RPMI8226 (cell line): ENCODE data around the gene C11orf97.
"Not testable (repeated sequence)": the region's sequence is repeated elsewhere in the genome, so short reads cannot be mapped to it uniquely, and the experiment has no call there.

Source experiments
- DNase-seq: peaks from one replicate; pipeline ENCODE4 v3.0.0-alpha.2; 2015

C11orf97 gene, protein sequence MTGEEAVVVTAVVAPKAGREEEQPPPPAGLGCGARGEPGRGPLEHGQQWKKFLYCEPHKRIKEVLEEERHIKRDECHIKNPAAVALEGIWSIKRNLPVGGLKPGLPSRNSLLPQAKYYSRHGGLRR

DNA sequence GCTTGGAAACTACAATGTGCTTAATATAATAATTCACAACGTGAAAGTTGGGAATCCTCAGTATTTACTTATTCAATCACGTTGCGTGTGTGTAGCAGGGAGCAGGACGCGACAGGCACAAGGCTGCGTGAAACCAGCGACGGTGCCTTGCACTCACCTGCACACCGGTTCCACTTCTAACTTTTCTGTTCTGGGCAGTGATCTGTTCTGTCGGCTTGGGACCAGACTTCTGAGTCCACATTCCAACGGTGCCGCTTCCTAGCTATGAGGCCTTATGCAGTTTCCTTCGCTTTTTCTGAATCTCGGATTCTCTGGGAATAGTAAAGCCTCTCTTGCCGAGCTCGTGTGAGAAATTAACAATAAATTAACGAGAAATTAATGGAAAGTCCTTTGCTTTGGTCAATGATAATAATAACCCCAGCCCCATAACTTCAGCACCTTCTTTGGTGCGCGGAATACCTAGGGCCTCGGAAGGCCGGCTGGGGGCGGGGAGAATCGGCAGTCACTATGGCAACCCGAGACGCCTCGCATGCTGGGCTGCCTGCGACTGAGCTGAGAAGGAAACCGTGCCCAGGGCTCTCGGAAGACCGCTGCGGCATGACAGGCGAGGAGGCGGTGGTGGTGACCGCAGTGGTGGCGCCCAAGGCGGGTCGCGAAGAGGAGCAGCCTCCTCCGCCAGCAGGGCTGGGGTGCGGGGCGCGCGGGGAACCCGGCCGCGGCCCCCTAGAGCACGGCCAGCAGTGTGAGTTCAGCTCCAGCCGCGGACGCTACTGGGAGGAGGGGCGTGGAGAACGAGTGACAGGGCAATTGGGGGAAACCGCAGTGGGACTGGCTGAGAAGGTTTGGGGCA is at the start of gene C11orf97:
Gene C11orf97 (plus strand): TSS at position 530 of the 850 bp plus-strand sequence. CDS start 68 bp downstream, at position 598.
- DNase-seq, result peak; percentile 54

DNA sequence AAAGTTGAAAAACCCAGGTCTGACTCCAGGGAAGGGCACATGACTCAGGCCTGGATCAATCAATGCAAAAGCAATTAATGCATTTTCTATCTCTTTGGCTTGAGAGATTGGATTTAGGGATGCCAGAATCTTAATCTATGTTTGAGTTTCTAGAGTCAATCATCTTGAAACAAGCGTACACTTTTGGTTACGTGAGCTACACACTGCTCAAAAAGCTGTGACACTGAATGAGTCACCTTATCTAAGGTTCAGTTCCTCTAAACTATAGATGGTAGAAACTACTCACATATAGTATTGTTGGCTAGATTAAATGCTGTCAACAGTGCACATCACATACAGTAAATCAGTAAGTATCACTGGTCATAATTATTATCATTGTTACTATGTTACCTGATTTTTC is 42.8 kb upstream of the C11orf97 start:
- no peak for DNase-seq

DNA sequence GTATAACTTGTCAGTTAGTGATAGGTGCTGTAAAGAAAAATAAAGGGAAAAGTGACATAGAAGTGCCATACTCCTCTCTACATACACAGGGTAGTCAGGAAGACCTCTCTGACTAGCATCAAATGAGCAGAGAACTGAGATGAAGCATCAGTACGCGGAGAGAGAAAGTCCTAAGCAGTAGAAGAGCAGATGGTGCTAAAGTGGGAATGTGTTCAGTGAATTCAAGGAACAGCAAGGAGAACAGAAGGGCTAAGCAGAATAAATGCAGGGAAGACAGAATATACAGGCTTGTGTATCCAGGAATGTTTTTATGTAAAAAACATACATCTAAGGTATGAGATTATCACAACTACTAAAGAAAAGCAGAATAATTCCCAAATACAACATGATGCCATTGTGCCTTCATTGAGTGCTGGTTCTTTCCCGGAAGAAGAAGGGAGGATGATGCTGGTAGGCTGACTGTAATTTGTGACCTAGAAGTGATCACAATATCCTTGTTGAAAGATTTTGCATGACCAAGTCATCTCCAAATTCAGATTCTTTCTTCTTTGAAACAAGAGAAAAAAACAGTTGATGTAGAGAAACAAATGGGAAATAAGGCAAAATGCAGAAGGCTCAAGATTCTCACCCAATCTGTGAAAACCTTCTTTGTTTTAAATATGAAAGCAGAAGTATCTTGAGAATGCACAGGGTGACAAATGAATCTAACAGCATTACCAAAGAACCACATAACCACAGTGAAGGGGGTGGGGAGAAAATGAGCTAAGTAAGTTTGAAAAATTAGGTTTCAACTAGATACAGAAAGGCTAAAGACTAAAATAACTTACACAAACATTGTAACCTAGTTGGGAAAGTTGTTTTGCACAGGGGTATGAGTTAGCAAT is 39.1 kb upstream of the C11orf97 start:
- peak; percentile 7 for DNase-seq

DNA sequence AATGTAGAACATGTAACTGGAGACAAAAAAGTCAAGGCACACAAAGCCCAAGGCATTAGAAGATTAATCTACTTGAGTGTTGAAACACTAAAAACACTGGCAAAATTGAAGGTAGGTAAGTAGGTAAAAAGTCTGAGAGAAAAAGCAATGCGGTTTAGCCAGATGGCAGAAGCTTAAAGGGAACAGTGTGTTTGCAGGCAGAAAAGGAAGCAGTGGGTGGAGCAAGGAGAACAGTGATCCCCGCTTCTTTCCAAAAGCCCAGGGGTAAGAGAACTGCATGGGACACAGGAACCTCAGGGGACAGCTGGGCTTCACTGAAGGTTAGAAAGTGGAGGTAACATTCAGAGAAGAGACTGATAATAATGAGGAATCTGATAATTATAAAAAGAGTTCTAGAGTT is 34.6 kb upstream of the C11orf97 start:
- no peak for DNase-seq

DNA sequence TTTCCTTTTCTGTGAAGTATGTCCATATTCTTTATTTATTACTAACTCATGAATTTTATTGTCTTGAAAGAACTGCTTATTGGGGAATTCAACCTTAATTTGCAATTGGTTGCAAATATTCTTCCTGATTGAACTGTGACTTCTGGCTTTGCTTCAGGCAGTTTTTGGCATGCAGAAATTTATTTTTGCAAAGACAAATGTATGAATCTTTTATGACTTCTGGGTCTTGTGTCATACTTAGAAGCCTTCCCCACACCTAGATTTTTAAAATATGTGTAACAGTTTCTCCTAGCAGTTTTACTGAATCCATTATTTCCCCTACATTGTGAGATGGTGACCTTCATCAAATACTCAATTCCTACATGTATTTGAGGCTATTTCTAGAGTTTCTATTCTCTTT is 30.9 kb upstream of the C11orf97 start:
- DNase-seq, result no peak

DNA sequence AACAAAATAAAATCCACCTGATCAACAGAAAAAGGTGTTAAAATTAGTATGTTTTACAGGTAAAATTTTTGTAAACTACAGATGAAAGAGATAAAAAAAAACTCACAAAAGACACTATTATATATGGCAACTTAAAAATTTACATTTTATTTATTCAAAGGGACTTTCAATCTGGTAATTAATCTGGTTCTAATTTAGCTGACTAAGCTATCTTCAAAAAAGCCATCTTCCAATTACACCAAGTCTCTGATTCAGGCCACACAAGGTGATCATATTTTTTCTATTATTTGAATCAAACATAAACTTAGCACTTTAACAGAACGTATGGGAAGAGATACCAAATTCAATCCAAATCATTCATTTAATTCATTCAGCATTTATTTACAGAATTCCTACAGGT is 26.2 kb upstream of the C11orf97 start:
- no peak for DNase-seq

DNA sequence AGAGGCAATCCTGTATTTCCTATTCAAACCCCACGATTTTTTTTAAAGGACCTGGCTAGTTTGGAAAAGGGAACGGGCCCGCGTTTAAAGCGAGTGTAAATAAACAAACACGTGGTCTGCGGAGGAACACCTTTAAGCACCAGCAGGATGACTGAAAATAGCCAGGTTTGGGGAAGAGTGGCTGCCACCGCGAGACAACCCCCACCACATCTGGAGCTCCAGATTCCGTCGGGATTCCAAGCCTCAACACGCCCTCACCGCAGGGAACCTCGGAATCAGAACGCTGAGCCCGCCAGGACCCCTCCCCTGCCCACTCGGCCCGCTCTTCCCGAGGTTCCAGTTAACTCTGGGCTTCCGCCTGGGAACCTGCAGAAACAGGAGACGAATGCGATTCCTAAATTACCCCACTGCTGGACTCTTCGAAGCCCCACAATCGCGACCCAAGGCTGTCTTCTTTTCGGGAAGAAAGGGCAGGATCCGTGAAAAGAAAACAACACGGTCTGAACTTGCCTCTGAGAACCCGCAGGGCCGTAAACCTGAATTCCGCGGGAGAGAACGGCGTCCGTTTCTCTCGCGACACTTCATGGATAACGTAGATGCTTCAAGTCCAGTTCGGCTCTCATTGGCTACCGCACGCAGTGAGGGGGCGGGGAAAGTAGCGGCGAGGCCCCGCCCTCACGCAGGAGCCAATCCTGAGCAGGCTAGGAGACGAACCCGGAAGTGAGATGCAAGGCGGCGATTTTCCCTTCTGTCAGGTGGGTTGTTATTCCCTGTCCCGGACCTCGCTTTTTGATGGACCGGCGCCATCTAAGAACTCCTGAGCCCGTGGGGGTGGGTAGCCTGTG is 18.8 kb upstream of the C11orf97 start, which contains the start of the genes ANKRD49 and MRE11:
Gene ANKRD49 (plus strand): TSS at position 704 of the 845 bp plus-strand sequence. CDS start 2,710 bp downstream, outside the sequence.
Gene MRE11 (minus strand): TSS at position 564 of the 845 bp plus-strand sequence. CDS start 1,043 bp downstream, outside the sequence.
- peak; percentile 98 for DNase-seq

DNA sequence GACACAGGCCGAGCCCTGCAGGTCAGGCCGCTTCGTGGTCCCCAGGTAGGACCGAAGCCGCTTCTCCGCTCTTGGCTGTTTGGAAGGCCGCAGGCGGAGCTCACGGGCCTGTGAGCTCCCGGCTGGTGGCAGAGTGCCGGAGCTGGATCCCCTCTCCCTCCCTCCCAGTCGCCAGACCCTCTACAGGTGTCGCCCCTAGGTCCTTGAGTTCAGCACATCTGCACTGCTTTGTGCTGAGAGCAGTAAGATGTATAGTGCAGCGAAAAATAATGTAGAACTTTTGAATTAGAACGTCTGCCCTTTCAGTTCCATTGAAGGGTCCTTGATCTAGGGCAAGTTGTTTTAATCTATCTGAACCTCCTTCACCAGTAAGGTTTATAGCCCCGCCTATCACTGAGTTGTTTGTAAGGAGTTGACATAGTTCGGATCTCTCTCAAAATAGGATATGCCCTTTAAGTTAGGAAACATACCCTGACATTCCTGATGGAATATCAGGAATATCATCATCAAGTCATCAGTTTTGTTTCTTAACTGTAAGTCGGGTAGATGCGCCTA is 18.1 kb upstream of the C11orf97 start:
- no peak for DNase-seq

DNA sequence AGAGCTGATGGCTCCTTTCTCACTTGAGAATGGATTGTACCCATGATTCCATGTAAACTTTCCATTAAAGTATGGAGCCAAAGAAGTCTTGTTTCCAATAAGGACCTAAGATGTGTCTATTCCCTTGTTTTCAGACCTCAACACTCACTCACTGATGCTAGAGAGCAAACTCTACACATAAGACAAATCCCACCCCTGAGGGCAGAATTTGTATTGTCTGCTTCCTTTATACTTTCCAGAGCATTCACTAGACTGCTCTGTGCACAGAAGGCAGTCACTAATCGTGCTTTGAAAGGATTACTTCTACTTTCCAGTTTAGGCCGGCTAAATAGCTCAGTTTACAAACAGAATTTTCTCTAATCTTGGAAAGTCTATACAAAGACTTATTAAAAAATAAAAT is 12.1 kb upstream of the C11orf97 start:
- DNase-seq, result no peak

DNA sequence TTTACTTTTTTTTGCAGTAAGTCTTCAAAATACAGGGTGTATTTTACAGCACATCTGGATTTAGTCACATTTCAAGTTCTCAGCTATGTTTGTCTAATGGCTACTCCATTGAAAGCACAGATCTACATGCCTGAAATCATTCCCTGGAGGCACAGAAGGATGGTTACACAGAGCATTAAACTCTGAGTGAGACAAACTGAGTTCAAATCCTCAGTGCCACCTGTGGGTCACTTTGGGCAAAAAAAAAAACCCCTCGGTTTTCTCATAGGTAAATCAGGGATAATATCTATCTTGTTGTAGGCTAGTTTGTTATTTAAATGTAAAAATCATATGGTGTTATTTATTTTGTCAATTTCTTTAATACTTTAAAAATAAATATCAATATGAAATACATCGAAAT is 10.7 kb upstream of the C11orf97 start:
- DNase-seq, result no peak

DNA sequence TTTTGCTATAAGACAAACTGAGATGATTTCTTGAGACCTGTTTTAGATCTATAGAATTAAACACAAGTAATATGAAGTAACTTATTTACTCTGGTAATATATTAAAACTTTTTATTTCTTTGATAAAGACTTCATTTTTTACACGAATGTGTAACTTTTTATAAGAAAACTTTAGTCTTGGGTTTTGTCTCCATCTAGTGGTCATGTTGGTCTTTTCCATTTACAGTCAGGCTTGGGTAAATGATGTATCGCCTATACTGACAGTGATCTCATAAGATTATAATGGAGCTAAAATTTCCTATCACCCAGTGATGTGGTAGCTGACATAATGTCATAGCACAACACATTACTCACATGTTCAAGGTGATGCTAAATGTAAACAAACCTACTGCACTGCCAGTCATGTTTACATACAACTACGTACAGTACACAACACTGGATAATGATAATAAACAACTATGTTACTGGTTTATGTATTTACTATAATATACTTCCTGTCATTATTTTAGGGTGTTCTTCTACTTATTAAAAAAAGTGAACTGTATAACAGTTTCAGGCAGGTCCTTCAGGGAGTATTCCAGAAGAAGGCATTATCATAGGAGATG is 7.5 kb upstream of the C11orf97 start:
- DNase-seq, result peak; percentile 59

DNA sequence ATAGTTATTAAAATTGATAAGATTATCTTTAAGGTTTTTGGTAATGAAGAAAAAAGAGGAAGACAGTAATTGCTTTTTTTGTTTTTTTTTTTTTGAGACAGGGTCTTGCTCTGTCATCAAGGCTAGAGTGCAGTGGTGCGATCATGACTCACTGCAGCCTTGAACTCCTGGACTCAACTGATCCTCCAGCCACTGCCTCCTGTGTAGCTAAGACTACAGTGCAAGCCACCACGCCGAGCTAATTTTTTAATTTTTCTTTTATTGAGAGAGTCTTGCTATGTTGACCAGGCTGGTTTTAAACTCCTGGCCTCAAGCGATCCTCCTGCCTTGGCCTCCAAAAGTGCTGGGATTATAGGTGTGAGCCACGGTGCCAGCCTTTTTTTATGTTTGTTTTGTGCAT is 5.7 kb upstream of the C11orf97 start:
- DNase-seq, result not testable (repeated sequence)

DNA sequence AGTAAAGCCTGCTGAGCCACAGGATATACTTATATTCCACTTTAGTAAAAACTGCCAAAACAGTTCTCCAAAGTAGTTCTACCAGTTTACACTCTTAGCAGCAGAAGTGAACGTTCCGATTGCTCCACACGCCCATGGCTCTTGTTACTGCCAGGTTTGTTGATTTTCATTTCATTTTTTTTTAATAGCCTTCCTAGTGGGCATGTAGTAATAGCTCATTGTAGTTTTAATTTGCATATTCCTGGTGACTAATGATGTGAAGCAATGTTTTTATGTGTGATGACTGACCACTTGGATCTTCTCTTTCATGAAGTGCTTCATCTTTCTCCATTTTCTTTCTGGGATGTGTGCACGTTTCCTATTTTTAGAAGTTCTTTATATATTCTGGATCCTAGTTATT is 4.8 kb upstream of the C11orf97 start:
- DNase-seq, result no peak

DNA sequence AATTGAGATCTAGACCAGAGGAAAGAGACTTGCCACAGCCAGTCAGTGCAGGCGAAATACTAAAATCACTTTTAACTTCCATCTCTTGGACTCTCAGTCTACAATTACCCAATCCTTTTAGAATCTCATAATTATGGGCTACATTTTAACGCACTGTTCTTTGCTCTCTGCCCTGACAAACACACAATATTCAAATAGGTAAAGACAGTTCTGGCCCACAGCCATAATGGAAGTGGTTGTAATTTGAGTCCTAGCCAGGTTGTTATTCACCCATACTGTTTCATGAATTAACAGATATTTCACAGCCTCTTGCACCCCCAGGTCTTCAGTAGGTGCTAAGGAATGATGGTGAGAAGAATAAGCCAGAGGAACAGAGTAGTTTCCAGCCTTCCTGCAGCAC is 830 bp downstream of the C11orf97 start:
- DNase-seq, result no peak

DNA sequence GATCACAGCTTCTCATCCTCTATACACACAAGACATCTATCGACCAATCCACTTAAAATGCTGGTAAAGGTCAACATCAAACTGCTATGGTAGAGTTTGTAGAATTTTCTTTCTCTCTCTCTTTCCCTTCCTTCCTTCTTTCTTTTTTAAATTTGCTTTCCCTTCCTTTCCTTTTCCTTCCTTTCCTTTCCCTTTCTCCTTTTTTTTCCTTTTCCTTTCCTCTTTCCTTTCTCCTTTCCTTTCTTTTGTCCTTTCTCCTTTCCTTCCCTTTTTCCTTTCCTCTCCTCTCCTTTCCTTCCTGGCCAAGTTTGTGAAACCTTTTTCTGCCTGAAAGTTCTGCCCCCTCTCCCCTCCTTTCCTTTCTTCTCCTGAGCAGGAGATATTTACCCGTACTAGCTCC is 3.1 kb downstream of the C11orf97 start:
- DNase-seq, result no peak

DNA sequence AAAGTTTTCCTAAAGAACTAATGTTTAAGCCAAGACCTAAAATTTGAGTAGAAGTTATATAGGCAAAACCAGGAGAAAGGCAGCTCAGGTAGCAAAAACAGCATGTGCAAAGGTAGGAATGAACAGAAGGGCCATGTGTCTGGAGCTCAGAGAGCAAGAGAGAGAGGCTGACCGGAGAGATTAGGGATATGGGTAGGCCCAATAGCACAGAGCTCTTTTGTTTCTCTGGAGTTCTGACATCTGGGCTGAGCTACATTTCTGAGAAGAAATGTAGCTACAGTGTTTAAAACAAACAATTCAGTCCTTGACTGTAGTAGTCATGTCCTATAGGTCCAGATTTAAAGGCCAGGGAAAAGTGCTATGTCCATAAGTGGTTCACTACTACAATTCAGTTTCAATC is 4.5 kb downstream of the C11orf97 start:
- DNase-seq, result no peak

DNA sequence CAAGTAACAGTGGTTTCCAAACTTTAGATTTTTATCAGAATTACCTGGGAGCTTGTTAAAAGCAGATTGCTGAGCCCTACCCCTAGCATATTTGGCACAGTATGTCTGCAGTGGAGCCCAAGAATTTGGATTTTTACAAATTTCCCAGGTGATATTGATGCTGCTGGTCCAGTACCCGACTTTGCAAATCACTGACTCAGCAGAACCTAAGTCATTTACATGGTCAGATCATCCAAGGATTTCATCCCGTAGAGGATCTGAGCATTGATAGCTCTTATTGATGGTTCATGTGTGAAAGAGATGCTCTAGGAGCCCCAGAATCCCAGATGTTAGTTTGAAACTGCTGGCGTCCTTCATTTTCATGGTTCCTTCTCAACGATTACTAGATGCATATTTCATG is 6.0 kb downstream of the C11orf97 start:
- no peak for DNase-seq

DNA sequence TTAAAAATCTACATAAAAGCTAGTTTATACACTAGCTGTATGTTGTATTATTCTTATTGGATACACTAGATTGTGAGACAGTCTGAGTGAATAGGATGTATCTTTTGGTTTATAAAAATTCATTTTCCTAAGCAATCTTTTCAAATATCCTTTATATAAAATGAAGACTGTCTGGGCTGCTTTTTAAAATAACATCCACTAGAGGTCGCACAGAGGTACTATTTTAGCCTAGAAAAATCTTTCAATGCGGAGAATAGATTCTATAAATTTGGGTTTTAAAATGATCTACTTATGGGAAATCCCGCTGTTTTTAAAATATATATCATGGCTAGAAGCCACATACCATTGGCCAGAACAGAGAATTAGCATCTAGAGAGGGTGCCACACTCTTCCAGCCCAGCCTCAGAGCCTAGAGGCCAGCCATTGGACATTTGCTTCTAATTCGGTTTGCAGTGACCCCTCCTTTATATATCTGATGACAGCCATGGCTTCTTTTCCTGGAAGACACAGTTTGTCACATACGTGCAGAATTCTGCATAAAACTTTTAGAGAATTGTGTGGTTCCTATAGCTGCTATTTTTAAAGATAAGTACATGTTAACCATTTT is 7.3 kb downstream of the C11orf97 start:
- DNase-seq, result peak; percentile 49

DNA sequence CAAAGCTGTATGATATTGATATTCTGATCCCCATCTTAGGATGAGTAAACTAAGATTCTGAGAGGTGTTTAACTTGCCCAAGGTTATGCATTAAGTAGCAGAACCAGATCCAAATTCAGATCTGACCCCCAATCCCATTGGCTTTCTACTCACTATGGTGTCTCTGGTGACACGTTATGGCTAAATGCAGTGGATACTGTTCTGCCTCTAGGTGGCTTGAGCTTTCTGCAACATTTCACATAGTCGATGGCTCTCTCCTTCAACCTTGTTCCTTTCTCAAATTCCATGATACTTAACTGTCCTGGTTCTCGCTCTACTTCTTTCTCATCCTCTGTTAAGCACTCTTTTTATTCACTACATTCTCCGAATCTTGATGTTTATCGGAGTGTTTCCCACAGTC is 9.4 kb downstream of the C11orf97 start:
- DNase-seq, result no peak

DNA sequence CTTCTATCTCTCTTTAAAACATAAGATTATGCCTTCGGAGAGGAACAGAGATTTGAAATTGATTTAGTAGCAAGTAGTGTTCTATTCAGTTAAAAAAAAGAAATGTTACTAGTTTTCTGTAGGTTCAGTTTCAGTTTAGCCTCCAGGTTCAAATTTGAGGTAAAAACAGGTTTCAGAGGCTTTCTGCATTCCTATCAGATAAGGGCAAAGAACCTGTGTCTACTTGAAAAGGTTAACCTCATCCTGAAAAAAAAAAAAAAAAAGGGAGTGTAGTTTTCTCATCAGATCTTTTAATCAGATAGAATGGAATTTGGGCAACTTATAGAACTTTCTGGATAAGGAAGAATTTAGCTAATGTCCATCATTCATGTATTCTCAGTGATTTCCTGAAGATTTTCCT is 12.1 kb downstream of the C11orf97 start:
- no peak for DNase-seq
